H1 (cell line): ENCODE measurements around the gene ARMC3. TPM values are rescaled to one million over a fixed set of nuclear protein-coding genes. Genes with fewer than 3 reads are reported as not detected.

Experiments used
- CTCF ChIA-PET: fragments of 300-600 bp; sonication (Branson Sonifier 250); formaldehyde crosslinking; loops from one replicate; lab custom pipeline; 2021; ENCODE audit not compliant: partially characterized antibody; lab: Charles Lee
- POLR2A ChIA-PET: fragments of 300-600 bp; sonication (Branson Sonifier 250); formaldehyde crosslinking; loops from one replicate; lab custom pipeline; 2021; ENCODE audit warnings: inconsistent platforms; ENCODE audit not compliant: partially characterized antibody; lab: Charles Lee
- DNase-seq, 2 experiments: peaks; one replicate each; pipeline versions ENCODE4 v3.0.0 to v3.0.0-alpha.2; 2010 to 2022; ENCODE audit warnings: low spot score in 2 of 2, low read depth in 1 of 2, mixed read lengths in 1 of 2
- FAIRE-seq: peaks from 2 replicates; lab custom pipeline; 2011; peaks lifted over from hg19 to GRCh38; lab: Jason Lieb, UNC
- H2AFZ ChIP-seq: 2 replicates; pipeline ENCODE4 v1.8.1; 2012; ENCODE audit warnings: low read length, inconsistent platforms
- H2AK5ac ChIP-seq: 2 replicates; pipeline ENCODE4 v1.6.1; 2013; ENCODE audit warnings: low read depth, low read length
- H2BK120ac ChIP-seq: replicated peaks from 2 replicates; pipeline ENCODE3; 2013; ENCODE audit warnings: low read depth, low read length, inconsistent platforms
- H2BK12ac ChIP-seq: 2 replicates; pipeline ENCODE4 v1.6.1; 2013; ENCODE audit warnings: low read depth, low read length
- H2BK15ac ChIP-seq: 2 replicates; pipeline ENCODE4 v1.6.1; 2013; ENCODE audit warnings: low read length
- H2BK20ac ChIP-seq: 2 replicates; pipeline ENCODE4 v1.6.1; 2013; ENCODE audit warnings: low read length
- H2BK5ac ChIP-seq: 2 replicates; pipeline ENCODE4 v1.6.1; 2013; ENCODE audit warnings: low read depth, low read length
- H3K14ac ChIP-seq: 2 replicates; pipeline ENCODE4 v1.6.1; 2013; ENCODE audit warnings: inconsistent platforms; ENCODE audit not compliant: insufficient read length
- H3K18ac ChIP-seq: 2 replicates; pipeline ENCODE4 v1.6.1; 2013; ENCODE audit warnings: low read length; ENCODE audit errors: extremely low read depth
- H3K23ac ChIP-seq: 2 replicates; pipeline ENCODE4 v1.6.1; 2013; ENCODE audit warnings: inconsistent platforms; ENCODE audit not compliant: insufficient read length
- H3K23me2 ChIP-seq: 2 replicates; pipeline ENCODE4 v1.6.1; 2013; ENCODE audit warnings: low read depth, low read length
- H3K27ac ChIP-seq: 2 replicates; pipeline ENCODE4 v1.6.1; 2011; ENCODE audit warnings: low read depth, low read length, inconsistent platforms
- H3K27me3 ChIP-seq, 4 experiments: replicated peaks in 1 of 4; 1 replicate in 1 of 4; 2 replicates in 3 of 4; pipeline versions ENCODE4 v1.6.1 to v1.8.1; 2011 to 2013; ENCODE audit warnings: low read length in 3 of 4, mild to moderate bottlenecking in 3 of 4, inconsistent platforms in 2 of 4, mixed read lengths in 2 of 4, moderate library complexity in 1 of 4; ENCODE audit not compliant: control insufficient read depth in 3 of 4, insufficient read depth in 3 of 4; ENCODE audit errors: extremely low read depth in 1 of 4
- H3K36me3 ChIP-seq, 4 experiments: 2 replicates each; pipeline versions ENCODE4 v1.6.1 to v1.8.1; 2011 to 2013; ENCODE audit warnings: mild to moderate bottlenecking in 4 of 4, low read length in 3 of 4, moderate library complexity in 2 of 4, control low read depth in 1 of 4, inconsistent platforms in 1 of 4; ENCODE audit not compliant: insufficient read depth in 4 of 4, control insufficient read depth in 2 of 4
- H3K4ac ChIP-seq: replicated peaks from 2 replicates; pipeline ENCODE3; 2013; ENCODE audit warnings: low read length, low read depth, mixed read lengths, inconsistent platforms; ENCODE audit not compliant: insufficient read length
- H3K4me1 ChIP-seq, 4 experiments: replicated peaks in 1 of 4; 1 replicate in 1 of 4; 2 replicates in 3 of 4; pipeline versions ENCODE4 v1.6.1 to v1.8.1; 2011 to 2013; ENCODE audit warnings: low read length in 3 of 4, inconsistent platforms in 2 of 4, mixed read lengths in 1 of 4; ENCODE audit not compliant: insufficient read depth in 4 of 4, control insufficient read depth in 3 of 4
- H3K4me2 ChIP-seq, 2 experiments: 2 replicates each; pipeline versions ENCODE4 v1.6.1 to v1.8.1; 2011 to 2013; ENCODE audit warnings: low read depth in 2 of 2, low read length in 2 of 2, control low read depth in 1 of 2, inconsistent platforms in 1 of 2, mild to moderate bottlenecking in 1 of 2; ENCODE audit not compliant: insufficient read depth in 1 of 2
- H3K4me3 ChIP-seq, 4 experiments: fragments of 200-600, 300-600 bp in 1 of 4; sonication (generic), shearing (Covaris generic), sonication (Bioruptor Twin) in 1 of 4; 2 replicates each; pipeline versions ENCODE4 v1.5.1 to v1.8.1; 2011 to 2016; ENCODE audit warnings: low read length in 4 of 4, low read depth in 3 of 4, control low read depth in 2 of 4, inconsistent platforms in 2 of 4, mild to moderate bottlenecking in 2 of 4, mixed read lengths in 1 of 4, moderate library complexity in 1 of 4; ENCODE audit not compliant: insufficient read depth in 2 of 4; ENCODE audit errors: extremely low read depth in 1 of 4
- H3K56ac ChIP-seq: replicated peaks from 2 replicates; pipeline ENCODE3; 2013; ENCODE audit warnings: low read depth, mild to moderate bottlenecking, mixed read lengths, low read length, inconsistent platforms; ENCODE audit not compliant: insufficient read length
- H3K79me1 ChIP-seq: 2 replicates; pipeline ENCODE4 v1.6.1; 2013; ENCODE audit warnings: low read depth, low read length, control low read depth
- H3K79me2 ChIP-seq, 2 experiments: 2 replicates each; pipeline versions ENCODE4 v1.6.1 to v1.8.1; 2012 to 2013; ENCODE audit warnings: low read length in 2 of 2, mild to moderate bottlenecking in 2 of 2, inconsistent platforms in 1 of 2; ENCODE audit not compliant: insufficient read depth in 2 of 2, control insufficient read depth in 1 of 2
- H3K9ac ChIP-seq, 4 experiments: replicated peaks in 1 of 4; 1 replicate in 1 of 4; 2 replicates in 3 of 4; pipeline versions ENCODE4 v1.6.1 to v1.8.1; 2011 to 2013; ENCODE audit warnings: low read depth in 3 of 4, low read length in 3 of 4, control low read depth in 2 of 4, mild to moderate bottlenecking in 2 of 4, moderate library complexity in 2 of 4, inconsistent platforms in 1 of 4; ENCODE audit errors: extremely low read depth in 1 of 4
- H3K9me3 ChIP-seq, 2 experiments: 2 replicates each; pipeline versions ENCODE4 v1.6.1 to v1.8.1; 2012 to 2013; ENCODE audit warnings: mild to moderate bottlenecking in 2 of 2, moderate library complexity in 2 of 2, control low read depth in 1 of 2, inconsistent platforms in 1 of 2, low read depth in 1 of 2, low read length in 1 of 2, mixed read lengths in 1 of 2; ENCODE audit not compliant: insufficient read depth in 2 of 2
- H4K20me1 ChIP-seq, 2 experiments: replicated peaks in 1 of 2; 2 replicates each; pipeline versions ENCODE3 to v1.8.1; 2011 to 2013; ENCODE audit warnings: inconsistent platforms in 2 of 2, low read length in 2 of 2, mild to moderate bottlenecking in 1 of 2; ENCODE audit not compliant: insufficient read depth in 2 of 2, control insufficient read depth in 1 of 2
- H4K5ac ChIP-seq: 2 replicates; pipeline ENCODE4 v1.6.1; 2013; ENCODE audit warnings: low read length, low read depth, mixed read lengths, inconsistent platforms; ENCODE audit not compliant: insufficient read length
- H4K8ac ChIP-seq: 2 replicates; pipeline ENCODE4 v1.8.0; 2013; ENCODE audit warnings: mild to moderate bottlenecking, moderate library complexity, low read length, inconsistent platforms; ENCODE audit not compliant: insufficient read depth; ENCODE audit errors: extremely low read depth
- H4K91ac ChIP-seq: replicated peaks from 2 replicates; pipeline ENCODE3; 2013; ENCODE audit warnings: low read length, mixed read lengths, inconsistent platforms; ENCODE audit not compliant: insufficient read length
- CREB1 ChIP-seq: IDR thresholded peaks from 2 replicates; pipeline ENCODE4 v1.6.1; 2012; ENCODE audit warnings: inconsistent platforms
- EGR1 ChIP-seq: IDR thresholded peaks from 2 replicates; pipeline ENCODE4 v1.6.1; 2011; ENCODE audit warnings: low read depth, low read length, borderline replicate concordance
- NANOG ChIP-seq: IDR thresholded peaks from 2 replicates; pipeline ENCODE4 v1.6.1; 2011; ENCODE audit warnings: low read length, low read depth, mild to moderate bottlenecking, inconsistent platforms; ENCODE audit not compliant: insufficient read depth, poor library complexity, severe bottlenecking
- WGBS, 2 experiments: shearing (Covaris generic) in 1 of 2; methylation state at CpG; one replicate each; pipeline versions ENCODE4 v1.1.6 to v1.1.7; 2013 to 2015; ENCODE audit warnings: low lambda C conversion rate in 2 of 2, mixed read lengths in 2 of 2, inconsistent platforms in 1 of 2, low coverage in 1 of 2, missing lambda C conversion rate in 1 of 2; ENCODE audit not compliant: insufficient replicate concordance in 2 of 2, insufficient coverage in 1 of 2, insufficient read length in 1 of 2; ENCODE audit errors: extremely low coverage in 1 of 2, missing lambda C conversion rate in 1 of 2; 5-methylcytosine and 5-hydroxymethylcytosine counted together
- polyA plus RNA-seq, 7 experiments: library from polyadenylated mRNA; depleted of rRNA in 3 of 7; stranded (reverse) in 5 of 7; unstranded in 2 of 7; fragments of >200 nt in 5 of 7; fragments of 200-250 nt in 2 of 7; gene quantifications; 1 replicate in 5 of 7; 2 replicates in 1 of 7; 4 replicates in 1 of 7; pipeline versions ENCODE4 v1.2.1 to v1.2.3, GENCODE V29; 2011 to 2013; ENCODE audit warnings: missing spikeins in 2 of 7, mixed read lengths in 2 of 7
- total RNA-seq: library from RNA; stranded (reverse); fragmentation: NEBNext Ultra II Directional; extraction: Animal tissue kit (Norgen Biotek cat#: 25700); gene quantifications from 2 replicates; pipeline ENCODE4 v1.2.1, GENCODE V29; 2021

Gene ARMC3
- total and polyA plus RNA-seq, 2 of the 8 experiments (the other 6 are each of a cell fraction or from before 2014, with no cell fraction given), result 0.15 TPM

DNA sequence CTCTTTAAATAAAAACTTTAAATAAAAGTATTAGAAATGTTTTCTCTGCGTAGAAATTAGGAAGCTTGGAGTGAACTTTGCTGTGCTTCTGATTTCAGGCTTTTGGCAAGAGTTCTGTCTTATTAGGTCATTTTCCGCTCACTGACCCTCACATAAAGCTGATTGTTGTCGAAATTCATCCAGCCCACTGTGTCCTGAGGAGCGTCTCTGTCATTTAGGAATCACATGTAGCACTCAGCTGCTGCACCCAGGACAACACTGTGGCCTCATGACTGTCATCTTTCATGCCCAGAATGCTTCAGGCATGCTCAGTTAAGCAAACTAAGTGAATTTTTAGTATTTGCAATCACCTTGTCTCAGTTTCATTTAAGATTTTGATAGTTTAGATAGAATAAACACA is 109.7 kb downstream of the ARMC3 start:
- 90% methylated on average over 4 of the region's 4 CpGs; no CpG with 5 or more reads in 1 of the 2 experiments for WGBS, 2 experiments
- H3K79me1 ChIP-seq, result no peaks in the 10 kb centered on the region
- H2BK12ac ChIP-seq, result no peak overlapping the region
- H4K5ac ChIP-seq, result no peak overlapping the region
- no peaks in the 10 kb centered on the region for H3K23me2 ChIP-seq
- H2BK5ac ChIP-seq, result no peak overlapping the region
- H3K4ac ChIP-seq, result no peak overlapping the region
- H3K4me3 ChIP-seq, result no peak overlapping the region
- no peak overlapping the region; the same call in 1 of the 2 replicates for H2BK15ac ChIP-seq
- no peak overlapping the region for H3K14ac ChIP-seq
- no peak overlapping the region for H2AK5ac ChIP-seq
- CTCF ChIA-PET, result interaction anchor here (1.0 to 3.8 kb wide), 5 partner anchors 9 to 462 kb away, joined by 3 to 11 read pairs (median 4); no protein-coding TSS in a partner anchor
- TF ChIP-seq NANOG (no peak), EGR1 (no peak), CREB1 (no peak)
- TF ChIP-seq, all 59 proteins: peak for 0
- no peaks in the 10 kb centered on the region for H3K4me1 ChIP-seq
- H3K56ac ChIP-seq, result no peak overlapping the region
- H3K36me3 ChIP-seq, result no peaks in the 10 kb centered on the region
- DNase-seq (no peak), FAIRE-seq (peak; percentile 32)
- no peaks in the 10 kb centered on the region for H3K79me2 ChIP-seq
- no peak overlapping the region for H2BK20ac ChIP-seq
- H2AFZ ChIP-seq, result peak overlapping the region; percentile 71; the same call in 1 of the 2 replicates
- H3K27ac ChIP-seq, result no peak overlapping the region
- H2BK120ac ChIP-seq, result no peak overlapping the region
- H3K9ac ChIP-seq, result no peak overlapping the region; a peak in 1 of 7 replicates
- H4K20me1 ChIP-seq, result no peaks in the 10 kb centered on the region
- no peak overlapping the region for H3K23ac ChIP-seq
- H3K9me3 ChIP-seq, result no peaks in the 10 kb centered on the region
- H3K18ac ChIP-seq, result no peak overlapping the region
- H3K4me2 ChIP-seq, result no peak overlapping the region
- H4K91ac ChIP-seq, result no peak overlapping the region
- H4K8ac ChIP-seq, result no peak overlapping the region
- no peaks in the 10 kb centered on the region for H3K27me3 ChIP-seq
- POLR2A ChIA-PET, result interaction anchor here (1.0 kb wide), 1 partner anchor 18 kb away, joined by 3 read pairs; no protein-coding TSS in a partner anchor
